Measurements from ENCODE around the gene HOXD10. TPM values are rescaled to one million over a fixed set of nuclear protein-coding genes. Genes with fewer than 3 reads are reported as not detected.

The HOXD10 gene
- total and polyA plus RNA-seq, 9 of the 15 experiments (the other 6 are each of a cell fraction or from before 2014, with no cell fraction given): not detected

GRCh38 chr2:176079285-176079830 lies 37.2 kb upstream of the HOXD10 start:
- no peaks in the 10 kb centered on the region for H4K20me1 ChIP-seq (replicated peaks; ENCODE audit: control insufficient read depth, insufficient read depth, low read length)
- peaks cover 10% of the 10 kb centered on the region for H3K9me3 ChIP-seq (replicated peaks; ENCODE audit: control insufficient read depth, insufficient read depth, low read depth, low read length)
- H3K79me2 ChIP-seq (ENCODE audit: control insufficient read depth, insufficient read depth, low read length): no peaks in the 10 kb centered on the region
- intact Hi-C loops (cut with micrococcal nuclease) (loop anchor here (1.0 to 10.0 kb wide), 3 partner anchors 115 to 389 kb away; no protein-coding TSS in a partner anchor), in situ Hi-C loops (cut with MboI) (loop anchor here (10.0 to 25.0 kb wide), 2 partner anchors 395 to 1042 kb away; no protein-coding TSS in a partner anchor)
- H3K4me2 ChIP-seq (ENCODE audit: insufficient read depth, low read length): peak overlapping the region; percentile 84
- POLR2A ChIA-PET: interaction anchor here (0.6 to 1.0 kb wide), 4 partner anchors 77 to 911 kb away, joined by 3 to 4 read pairs (median 3); partner anchors contain the start of gene LNPK
- DNase-seq (ENCODE audit: extremely low read depth in 1 of 4, low spot score in 3 of 4) (peak in 2 of 4 experiments; percentile 27 to 56), ATAC-seq (peak; percentile 73), FAIRE-seq (no peak)
- peak overlapping the region; percentile 52 for H3K4me3 ChIP-seq
- H3K27ac ChIP-seq (ENCODE audit: extremely low read depth, low read depth, low read length): no peak overlapping the region
- peaks cover 45 to 68% of the 10 kb centered on the region in 2 experiments for H3K27me3 ChIP-seq (ENCODE audit: control insufficient read depth in 2 of 2, insufficient read depth in 2 of 2, low read length in 2 of 2)
- H3K36me3 ChIP-seq (ENCODE audit: control insufficient read depth, insufficient read depth, low read length): no peaks in the 10 kb centered on the region
- no TSS peak for BruUV-seq (replicated peaks)
- 3% methylated on average over 24 of the region's 30 CpGs for WGBS (ENCODE audit: insufficient coverage, low coverage, missing lambda C conversion rate)
- H3K9me1 ChIP-seq (ENCODE audit: control insufficient read depth, insufficient read depth, low read length): no peaks in the 10 kb centered on the region
- CTCF ChIA-PET (ENCODE audit: low intra/inter-chr PET ratio): interaction anchor here (0.6 to 3.8 kb wide), 8 partner anchors 11 to 1825 kb away, joined by 3 to 36 read pairs (median 4); no protein-coding TSS in a partner anchor
- peak overlapping the region; percentile 79 for H2AFZ ChIP-seq (ENCODE audit: low read depth, low read length)
- TF ChIP-seq MXI1 (IDR thresholded peaks at IDR 0.05; ENCODE audit: low read depth, low read length) (no peak), EGR1 (conservative IDR thresholded peaks at IDR 0.05) (peak; percentile 22; the same call in 1 of the 2 replicates), ZNF766 (CRISPR knock-in tag; conservative IDR thresholded peaks at IDR 0.05) (peak; percentile 59; the same call in 1 of the 2 replicates), RNF2 (IDR thresholded peaks at IDR 0.05) (0 out of 2 replicates have a peak, but pooled peaks have one; percentile 47), VEZF1 (CRISPR knock-in tag; IDR thresholded peaks at IDR 0.05) (peak; percentile 10; the same call in 1 of the 2 replicates)
- H3K9ac ChIP-seq (ENCODE audit: insufficient read depth in 1 of 2, low read depth in 2 of 2, low read length in 2 of 2): peak overlapping the region in 1 of 2 experiments; percentile 89; a peak in 3 of 4 replicates
- H3K4me1 ChIP-seq (replicated peaks in 1 of 2; ENCODE audit: control insufficient read depth in 2 of 2, insufficient read depth in 2 of 2, low read length in 2 of 2): peaks cover 3 to 29% of the 10 kb centered on the region in 2 experiments; a peak in 3 of 5 replicates
